NCI-H1436 treated with DMSO at 0.1 percent for 48 hours (cell line): Measurements from ENCODE around the gene HYDIN.
A peak's percentile ranks its signal among the peaks of the same experiment; 100 is the strongest.
"Not testable (repeated sequence)": the region's sequence is repeated elsewhere in the genome, so short reads cannot be mapped to it uniquely, and the experiment has no call there.

Experiments used
- DNase-seq: peaks from one replicate; lab custom pipeline; 2025; lab: John Stamatoyannopoulos, UW

Gene HYDIN

DNA sequence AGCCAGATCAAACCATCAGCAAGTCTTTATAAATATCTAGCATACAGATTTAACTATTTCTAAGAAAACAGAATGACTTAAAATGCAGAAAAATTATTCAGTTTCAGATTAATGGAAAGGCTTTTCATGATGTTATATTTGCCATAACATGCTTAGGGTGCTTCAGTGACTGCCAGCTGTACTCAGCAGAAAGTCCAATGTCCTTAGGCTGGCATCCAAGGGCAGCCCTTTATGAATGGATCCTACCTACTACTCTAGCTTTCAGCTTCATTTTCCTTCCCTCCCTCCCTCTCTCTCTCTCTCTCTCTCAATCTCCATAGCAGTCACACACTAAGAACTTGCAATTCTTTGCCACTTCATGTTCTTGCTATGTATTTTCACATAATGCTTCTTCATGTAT is 124.6 kb downstream of the HYDIN start:
- DNase-seq: not testable (repeated sequence)

DNA sequence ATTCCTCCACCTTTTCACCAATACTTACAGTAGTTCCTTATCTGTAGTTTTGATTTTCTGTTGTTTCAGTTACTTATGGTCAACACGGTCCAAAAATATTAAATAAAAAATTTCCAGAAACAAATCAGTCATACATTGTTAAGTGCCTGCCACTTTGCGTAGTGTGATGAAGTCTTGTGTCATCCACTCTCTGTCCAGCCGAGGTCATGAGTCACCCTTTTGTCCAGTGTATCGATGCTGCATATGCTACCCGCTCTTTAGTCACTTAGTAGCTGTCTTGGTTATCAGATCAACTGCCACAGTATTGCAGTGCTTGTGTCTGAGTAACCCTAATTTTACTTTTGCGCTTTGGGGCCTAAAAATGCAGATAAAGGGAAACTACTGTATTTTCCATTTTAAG is 146.9 kb downstream of the HYDIN start:
- DNase-seq: not testable (repeated sequence)

DNA sequence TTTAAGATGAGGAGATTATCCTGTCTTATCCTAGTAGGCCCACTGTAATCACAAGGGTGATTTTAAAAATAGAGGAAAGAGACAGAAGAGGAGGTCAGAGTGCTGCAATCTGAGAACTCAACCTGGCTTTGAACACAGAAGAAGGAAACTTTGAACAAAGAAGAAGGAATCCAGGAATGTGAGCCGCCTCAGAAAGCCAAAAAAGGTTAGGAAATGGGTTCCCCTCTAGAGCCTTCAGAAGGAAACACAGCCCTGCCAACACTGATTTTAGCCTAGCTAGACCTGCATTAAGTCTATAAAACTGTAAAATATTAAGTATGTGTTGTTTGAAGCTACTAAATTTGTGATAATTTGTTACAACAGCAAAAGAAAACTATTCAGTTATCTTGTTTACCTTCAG is 149.7 kb downstream of the HYDIN start:
- DNase-seq: not testable (repeated sequence)

DNA sequence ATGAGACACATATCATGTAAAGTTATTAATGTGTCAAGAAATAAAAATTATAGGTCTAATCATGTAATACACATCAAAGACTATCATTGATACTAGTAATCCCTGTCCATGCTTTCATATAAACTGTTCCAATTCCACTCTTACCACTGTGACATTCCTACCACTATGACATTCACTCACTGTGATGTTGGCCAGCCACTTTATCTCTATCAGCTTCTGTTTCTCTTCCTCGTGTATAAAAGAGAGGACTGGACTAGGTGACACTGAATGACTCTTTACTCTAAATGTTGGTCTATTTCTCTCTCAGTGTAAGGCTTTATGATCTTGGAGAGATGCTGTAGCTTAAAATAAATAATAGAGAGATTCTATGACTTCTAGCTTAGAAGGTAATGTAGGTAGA is 150.3 kb downstream of the HYDIN start:
- not testable (repeated sequence) for DNase-seq

DNA sequence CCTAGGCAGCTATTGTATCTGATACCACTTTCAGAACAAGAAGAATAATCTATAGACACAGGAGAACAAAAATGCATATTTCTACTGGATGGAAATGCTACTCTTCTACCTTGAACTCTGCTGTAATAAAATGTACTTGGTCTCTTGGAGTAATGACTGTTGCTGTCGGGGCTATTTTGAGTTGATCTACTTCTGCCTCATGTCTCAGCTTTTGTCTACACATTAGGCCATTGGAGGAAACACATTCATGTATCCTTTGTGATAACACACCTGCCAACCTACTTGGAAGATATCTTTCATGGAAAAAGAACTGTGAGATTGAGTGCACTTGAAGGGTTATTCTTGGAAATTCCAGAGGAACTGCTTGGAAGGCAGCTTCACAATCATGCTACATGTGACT is 159.9 kb downstream of the HYDIN start:
- DNase-seq: not testable (repeated sequence)

DNA sequence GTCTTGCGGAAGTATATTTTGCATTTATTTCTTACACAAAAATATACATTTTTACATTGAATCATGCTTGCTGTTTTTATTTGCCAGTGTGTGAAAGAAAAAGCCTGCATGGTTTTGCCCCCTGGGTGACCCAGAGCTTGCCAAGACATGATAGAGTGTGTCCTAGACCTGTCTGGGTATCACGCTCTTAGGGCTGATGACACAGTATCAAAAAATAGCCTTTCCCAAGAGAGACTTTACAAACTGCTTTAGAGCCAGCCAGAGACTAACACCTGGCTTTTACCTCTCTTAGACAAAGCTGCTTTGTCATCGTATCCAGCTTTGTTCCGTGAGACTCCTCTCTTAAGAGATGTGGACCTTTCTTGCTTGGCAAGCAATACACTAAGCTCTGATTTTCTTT is 160.7 kb downstream of the HYDIN start:
- DNase-seq: peak; percentile 32

DNA sequence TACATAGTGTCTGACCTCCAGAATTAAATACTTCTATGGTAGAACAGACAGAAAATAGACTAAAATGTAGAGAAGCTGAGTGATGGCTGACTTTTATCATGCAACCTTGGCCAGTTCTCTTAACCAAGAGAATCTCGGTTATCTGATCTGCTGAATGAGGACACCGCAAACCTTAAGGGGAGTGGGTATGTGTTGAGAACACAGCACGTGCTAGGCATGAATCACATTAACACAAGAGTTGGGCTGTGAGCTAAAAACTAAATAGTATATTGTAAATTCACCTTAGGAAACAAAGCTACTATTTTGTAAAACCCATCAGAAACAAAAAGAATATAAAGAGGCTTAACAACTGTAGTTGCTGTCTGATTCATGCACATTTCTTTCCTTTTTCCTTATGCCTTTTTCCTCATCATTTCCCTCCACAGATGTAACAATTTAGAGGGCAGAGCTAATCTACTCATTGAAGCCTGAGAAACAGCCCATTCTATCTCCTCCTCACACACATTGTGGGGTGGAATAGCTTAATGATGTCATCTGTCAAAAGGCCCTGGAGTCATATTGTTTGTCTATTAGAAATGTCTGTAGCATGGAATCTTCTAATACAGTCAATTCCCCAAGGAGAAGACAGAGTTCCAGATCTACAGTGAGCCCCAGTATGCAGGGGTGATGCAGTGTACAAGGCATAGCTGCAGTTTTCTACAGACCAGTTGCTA is 176.5 kb downstream of the HYDIN start:
- DNase-seq: not testable (repeated sequence)

DNA sequence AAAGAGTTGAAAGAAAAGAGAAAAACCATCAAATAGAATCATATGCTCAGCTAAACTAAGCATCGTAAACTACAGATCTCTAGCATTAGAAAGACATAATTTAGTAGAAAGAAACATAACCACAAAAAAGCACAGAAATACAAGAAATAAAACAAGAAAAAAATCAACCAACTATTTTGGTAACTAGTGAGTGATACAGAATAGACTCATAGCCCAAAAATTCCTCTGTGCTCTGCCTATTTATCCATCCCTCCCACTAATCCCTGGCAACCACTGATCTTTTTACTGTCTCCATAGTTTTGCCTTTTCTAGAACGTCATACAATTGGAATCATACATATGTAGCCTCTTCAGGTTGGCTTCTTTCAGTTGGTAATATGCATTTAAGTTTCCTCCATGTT is 180.2 kb downstream of the HYDIN start:
- DNase-seq: not testable (repeated sequence)

DNA sequence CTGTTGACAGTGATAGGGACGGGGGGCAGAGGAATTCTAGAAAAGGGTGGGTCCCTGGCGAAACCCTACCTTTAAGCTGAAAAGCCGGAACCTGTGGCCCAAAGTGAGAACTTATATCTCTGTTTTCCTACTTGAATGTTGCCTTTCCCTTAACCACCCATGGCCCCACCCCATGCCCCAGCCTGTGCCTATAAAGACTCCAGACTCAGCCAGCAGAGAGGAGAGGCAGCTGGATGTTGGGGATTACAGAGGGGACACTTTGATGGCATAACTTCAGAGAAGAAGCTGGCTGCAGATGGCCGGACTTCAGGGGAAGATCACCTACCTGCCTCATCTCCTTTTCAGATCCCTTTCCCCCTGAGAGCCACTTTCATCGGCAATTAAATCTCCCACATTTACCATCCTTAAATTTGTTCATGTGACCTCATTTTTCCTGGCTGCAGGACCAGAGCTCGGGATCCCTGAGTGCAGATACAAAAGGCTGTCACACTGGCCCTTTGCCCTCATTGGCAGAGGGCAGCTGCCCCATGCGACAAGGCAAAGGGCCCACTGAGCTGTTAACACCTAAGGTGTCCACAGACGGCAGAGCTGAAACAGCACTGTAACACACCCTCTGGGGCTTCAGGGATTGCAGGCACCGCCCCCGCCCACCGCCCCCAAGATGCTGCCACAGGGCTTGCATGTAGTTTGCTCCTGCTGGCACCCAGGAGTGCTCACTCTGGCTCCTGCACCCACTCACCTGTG is 191.0 kb downstream of the HYDIN start:
- DNase-seq: not testable (repeated sequence)

DNA sequence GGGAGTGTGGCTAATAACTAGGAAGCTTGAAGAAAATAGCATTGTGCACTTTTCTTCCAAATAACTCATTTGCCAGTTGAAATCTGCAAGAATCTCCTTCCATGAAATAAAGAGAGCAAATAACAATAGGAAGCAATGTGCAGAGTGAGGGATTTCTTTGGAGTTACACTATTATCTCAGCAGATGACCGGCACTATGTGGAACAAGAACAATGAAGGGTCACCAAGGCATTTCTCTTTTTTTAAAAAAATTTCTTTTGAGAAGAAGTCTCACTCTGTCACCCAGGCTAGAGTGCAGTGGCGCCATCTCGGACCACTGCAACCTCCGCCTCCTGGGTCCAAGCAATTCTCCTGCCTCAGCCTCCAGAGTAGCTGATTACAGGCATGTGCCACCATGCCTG is 192.1 kb downstream of the HYDIN start:
- not testable (repeated sequence) for DNase-seq

DNA sequence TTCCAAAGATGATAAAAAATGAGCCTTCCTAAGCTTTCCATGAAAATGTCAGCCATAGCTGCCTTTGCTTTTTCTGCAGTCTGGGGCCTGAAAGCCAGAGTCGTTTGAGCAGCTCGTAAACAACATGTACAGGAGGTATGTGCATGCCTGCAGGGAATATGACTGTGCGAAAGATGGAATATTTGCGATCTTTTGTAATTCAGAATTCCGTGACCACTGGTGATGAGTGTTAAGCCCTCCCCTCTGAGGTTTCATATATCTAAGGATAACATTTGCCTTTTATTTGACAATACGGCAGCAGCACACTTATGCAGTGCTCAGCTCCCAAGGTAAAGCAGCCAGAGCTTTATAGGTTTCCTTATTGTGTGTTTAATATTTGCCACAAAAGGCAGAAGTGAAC is 192.5 kb downstream of the HYDIN start:
- not testable (repeated sequence) for DNase-seq

DNA sequence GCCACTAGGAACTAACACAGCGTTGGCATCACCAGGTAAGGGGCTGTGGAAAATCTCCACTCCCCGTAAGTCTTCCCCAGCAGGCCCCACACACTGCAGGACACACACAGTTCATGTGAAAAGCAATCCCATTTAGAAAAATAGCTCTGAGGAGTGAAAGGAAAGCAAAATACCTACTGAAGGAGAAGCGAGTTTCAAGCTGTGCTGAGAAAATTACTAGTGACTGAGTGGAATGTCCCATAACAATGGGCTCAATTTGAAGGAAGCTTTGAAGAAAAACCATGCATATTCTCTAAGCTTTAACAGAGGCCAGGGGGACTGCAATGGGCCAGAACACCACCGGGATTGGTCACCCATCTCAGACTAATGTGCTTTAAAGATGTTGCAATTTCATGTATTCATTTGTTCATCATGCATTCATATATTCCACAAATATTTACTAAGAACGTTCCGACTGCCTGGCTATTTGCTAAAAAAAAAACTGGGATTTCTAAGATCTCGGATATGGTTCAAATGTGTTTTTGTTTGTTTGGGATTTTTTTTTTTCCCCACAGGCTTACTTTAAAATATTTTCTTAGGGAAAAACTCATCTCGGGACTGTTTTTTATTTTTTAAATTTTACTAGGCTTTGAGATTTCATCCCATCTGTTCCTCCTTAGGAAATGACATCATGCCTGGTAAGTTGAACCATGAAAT is 202.3 kb downstream of the HYDIN start:
- DNase-seq: not testable (repeated sequence)

DNA sequence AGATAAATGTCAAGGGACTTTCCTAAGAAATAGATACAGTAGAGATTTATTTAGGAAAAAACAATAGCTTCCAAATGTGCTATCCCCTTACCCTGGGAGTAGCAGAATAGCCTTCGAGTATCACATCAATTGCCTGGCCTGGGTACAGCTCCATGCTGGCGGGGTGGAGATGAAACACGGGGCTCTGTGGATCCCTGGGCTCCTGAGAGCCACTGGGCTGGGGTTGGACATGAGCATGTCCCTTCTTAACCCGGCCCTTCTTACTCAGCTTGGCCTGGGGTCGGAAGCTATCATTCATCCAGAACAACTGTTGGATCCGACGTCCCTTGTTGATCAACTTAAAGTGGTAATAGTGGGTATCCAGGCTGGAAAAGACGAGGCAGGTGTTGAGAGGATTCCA is 203.0 kb downstream of the HYDIN start:
- DNase-seq: not testable (repeated sequence)

DNA sequence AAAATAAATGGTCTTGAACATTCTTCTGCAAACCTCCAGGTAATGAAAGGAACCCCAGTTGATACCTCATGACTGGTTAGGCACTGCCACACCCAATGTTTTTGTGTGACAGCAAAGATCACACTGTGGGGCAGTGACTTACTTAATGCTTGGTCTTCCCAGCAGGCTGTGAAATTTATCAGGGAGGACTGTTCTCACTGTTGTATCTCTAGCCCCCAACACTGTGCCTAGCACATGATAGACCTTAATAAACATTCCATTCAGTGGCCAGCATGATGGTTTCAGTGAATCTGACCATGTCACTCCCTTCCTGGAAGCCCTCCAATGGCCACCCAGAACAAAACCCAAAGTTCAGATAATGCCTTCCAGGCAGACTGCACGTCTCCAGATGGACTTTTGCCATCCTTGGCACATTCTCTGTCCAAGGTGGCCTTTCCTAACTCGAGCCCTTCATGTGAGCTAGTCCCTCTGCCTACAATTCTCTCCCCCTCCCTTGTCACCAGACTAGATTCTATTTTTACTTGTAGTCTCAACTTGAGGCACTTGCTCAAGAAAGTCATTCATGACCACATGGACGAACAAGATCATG is 206.6 kb downstream of the HYDIN start:
- not testable (repeated sequence) for DNase-seq

DNA sequence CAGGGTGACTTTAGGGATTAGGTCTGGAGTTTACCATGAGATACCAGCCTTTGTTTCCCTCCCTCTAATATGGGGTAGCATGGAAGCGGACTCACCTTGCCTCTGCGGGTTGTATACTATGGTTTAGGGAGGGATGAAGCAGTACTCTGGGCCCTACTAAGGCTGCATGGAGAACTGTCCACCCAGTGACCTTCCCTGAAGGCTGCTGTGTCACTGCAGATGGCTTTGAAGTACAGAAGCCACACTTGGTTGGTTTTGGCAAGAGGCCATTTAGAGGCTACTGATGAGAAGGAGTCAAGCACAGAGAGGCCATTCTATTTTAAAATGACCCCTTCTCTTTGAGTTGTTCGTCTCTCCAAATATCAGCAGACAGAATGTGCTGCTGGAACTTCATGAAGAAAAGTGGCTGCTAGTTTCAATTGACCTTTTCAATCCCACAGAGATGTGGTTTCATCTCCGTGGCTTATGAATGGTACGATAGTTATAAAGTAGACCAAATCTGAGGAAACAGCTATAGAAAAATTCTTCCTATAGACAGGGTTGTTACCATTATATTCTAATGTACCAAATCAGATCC is 208.5 kb downstream of the HYDIN start:
- DNase-seq: not testable (repeated sequence)

DNA sequence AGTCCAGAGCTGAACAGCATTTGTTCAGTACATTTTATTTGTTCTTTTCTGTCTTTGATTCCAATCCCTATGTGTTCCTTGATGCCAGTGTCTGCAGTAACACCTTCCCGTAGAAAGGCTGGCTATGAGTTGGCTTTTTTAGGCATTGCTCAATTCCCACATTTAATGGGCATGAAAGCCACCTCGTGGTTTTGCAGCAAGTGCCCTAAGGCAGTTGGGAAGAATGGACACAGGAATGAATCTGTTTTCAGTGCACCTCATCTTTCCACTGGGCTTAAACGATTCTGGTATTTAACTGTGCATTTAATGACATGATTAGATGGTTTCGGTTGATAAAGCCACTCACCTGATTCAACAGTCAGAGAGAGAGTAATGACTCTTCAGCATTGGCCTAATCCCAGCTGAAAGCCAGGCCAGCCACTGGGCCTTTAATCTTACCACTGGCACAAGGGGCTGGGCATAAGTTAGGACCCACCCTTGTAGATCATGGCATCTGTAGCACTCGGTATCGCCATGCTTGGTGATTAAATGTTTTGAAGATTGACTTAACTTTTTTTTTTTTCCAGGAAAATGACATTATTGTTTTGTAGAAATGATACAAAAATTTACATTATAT is 211.3 kb downstream of the HYDIN start:
- not testable (repeated sequence) for DNase-seq

DNA sequence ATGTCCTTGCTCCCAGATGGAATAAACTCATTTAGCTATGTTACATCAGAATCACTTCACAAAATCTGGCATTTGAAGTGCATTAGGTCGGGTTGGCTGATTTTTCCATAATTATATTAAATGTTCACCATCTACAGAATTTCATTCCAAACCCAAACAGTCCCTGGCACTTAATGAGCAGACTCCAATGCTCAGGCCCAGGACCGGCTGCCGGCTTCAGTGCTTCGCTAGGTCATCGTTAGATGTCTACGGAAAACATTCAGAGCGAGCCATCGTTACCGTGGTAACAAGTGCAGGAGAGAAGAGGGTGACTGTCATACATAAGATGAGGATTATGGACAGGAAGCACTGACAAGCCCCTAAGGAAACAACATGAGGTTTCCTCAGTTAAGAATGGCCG is 215.1 kb downstream of the HYDIN start:
- DNase-seq: not testable (repeated sequence)

DNA sequence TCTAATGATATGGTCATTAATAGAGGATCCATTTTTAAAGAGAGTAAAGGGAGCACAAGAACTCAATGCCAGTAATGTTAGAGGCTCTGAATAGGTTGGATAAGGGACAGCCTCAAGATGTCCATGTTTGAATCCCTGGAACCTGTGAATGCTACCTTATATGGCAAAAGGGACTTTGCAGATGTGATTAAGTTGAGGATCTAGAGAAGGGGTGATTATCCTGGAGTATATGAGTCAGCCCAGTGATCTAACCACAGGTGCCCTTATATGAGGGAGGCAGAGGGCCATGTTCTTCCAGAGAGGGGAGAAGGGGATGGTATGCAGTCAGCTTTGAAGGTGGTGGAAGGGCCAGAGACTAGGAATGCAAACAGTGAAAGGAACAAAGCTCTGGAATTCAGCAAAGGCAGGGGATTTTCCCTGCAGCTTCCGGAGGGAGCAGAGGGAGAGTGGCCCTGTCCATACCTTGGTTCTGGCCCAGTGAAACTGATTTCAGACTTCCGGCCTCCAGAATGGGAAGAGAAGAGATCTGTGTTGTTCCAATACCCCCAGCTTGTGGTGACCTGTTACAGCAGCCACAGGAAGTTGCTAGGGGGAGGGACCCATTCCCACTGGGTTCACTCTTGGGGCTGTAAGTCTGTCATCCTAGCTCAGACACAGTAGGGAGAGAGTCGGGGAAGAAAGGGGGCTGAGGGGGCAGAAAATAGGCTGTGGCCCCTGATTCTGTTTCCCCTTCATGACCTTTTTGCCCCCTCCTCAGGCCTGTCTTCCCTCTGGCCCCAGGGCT is 220.9 kb downstream of the HYDIN start:
- DNase-seq: not testable (repeated sequence)

DNA sequence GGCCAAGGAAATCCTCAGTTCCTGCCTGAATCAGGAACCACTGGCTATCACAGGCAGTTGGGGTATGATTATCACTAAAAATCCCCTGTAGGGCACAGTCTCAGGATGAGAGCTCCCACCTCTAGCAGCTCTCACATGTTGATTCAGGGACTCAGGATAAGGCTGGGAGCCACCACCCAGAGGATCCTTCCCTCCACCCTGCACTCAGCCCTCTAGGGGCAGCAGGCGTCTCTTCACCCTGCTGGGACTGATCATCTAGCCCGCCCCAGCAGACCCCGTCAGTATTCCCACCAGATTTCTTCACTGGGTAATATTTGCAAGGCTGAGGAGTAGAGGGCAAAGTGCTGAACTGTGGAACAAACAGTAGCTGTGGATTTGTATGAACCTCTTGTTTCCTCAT is 224.0 kb downstream of the HYDIN start:
- not testable (repeated sequence) for DNase-seq

DNA sequence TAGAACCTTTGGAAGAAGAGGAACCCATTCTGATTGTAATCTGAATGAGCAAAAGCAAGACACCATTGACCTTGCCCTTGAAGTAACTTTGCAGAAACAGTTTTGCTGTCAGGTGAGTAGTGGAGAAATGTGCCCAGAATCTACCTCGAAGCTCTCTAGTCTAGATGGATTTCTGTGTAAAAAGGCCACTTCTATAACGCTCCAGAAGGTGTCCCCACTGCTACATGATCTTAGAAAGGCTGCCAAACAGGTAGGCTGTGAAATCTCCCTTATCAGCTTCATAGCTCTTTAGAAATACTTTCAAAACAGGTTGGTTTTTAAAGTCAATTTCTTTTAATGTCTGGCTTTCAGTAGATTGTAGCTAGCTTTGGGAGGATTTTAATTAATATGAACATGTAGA is 230.8 kb downstream of the HYDIN start:
- DNase-seq: not testable (repeated sequence)

DNA sequence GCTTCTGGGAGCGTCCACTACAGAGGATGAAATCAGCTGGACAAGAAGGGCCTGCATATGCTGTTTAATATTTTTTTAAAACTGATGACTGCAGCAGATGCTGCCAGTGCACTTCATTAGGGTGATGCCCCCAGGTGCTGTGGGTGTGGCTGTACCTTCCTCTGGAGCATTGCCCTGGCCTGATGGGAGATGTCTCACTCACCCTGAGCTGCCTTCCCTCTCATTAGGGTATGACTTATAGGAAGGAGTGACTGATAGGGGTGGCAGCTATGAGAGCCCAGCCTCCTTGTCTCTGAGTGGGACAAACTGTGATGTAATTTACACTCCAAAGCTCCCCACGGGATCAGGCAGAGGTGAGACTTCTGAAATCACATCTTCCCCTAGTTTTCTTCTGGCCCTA is 234.7 kb downstream of the HYDIN start:
- DNase-seq: not testable (repeated sequence)
